Ishikawa (cell line): Measurements from ENCODE around the gene PLA2G2F.

Experiments
- MAX ChIP-seq: IDR thresholded peaks from 2 replicates; pipeline ENCODE4 v1.6.1; 2012
- RAD21 ChIP-seq: IDR thresholded peaks from 2 replicates; pipeline ENCODE4 v1.6.1; 2012; ENCODE audit warnings: low read depth

GRCh38 chr1:20089328-20090077, 49.6 kb upstream of the PLA2G2F start:
- TF ChIP-seq RAD21 (no peak), MAX (no peak)
